Calu3 (cell line): ENCODE measurements around the gene SMURF1. TPM values are rescaled to one million over a fixed set of nuclear protein-coding genes. Genes with fewer than 3 reads are reported as not detected.

Experiments
- BruUV-seq: library from RNA; stranded (reverse); fragments of 400-500 nt; replicated peaks from 2 replicates; lab custom pipeline; 2021; lab: Mats Ljungman, UMichigan
- CTCF ChIA-PET: fragments of 300-600 bp; sonication (Branson Sonifier 250); formaldehyde crosslinking; loops from one replicate; lab custom pipeline; 2022; ENCODE audit warnings: antibody characterized with exemption; lab: Charles Lee
- DNase-seq: peaks from one replicate; pipeline ENCODE4 v3.0.0; 2022
- H3K27ac Mint-ChIP-seq: one replicate; pipeline ENCODE4 v1.8.0; 2022; ENCODE audit warnings: mixed read lengths; ENCODE audit not compliant: unreplicated experiment
- H3K27me3 Mint-ChIP-seq: one replicate; pipeline ENCODE4 v1.8.0; 2022; ENCODE audit warnings: mixed read lengths; ENCODE audit not compliant: unreplicated experiment
- H3K36me3 Mint-ChIP-seq: one replicate; pipeline ENCODE4 v1.8.0; 2022; ENCODE audit warnings: mild to moderate bottlenecking, moderate library complexity, mixed read lengths; ENCODE audit not compliant: insufficient read depth, unreplicated experiment
- H3K4me1 Mint-ChIP-seq: one replicate; pipeline ENCODE4 v1.8.0; 2022; ENCODE audit warnings: mild to moderate bottlenecking, low read depth, mixed read lengths; ENCODE audit not compliant: unreplicated experiment
- H3K4me3 Mint-ChIP-seq: one replicate; pipeline ENCODE4 v1.8.0; 2022; ENCODE audit warnings: mild to moderate bottlenecking, low read depth, moderate library complexity, mixed read lengths; ENCODE audit not compliant: unreplicated experiment
- H3K9me3 Mint-ChIP-seq: one replicate; pipeline ENCODE4 v1.8.0; 2022; ENCODE audit warnings: low read depth, mixed read lengths; ENCODE audit not compliant: unreplicated experiment
- intact Hi-C: fragments of 100-400 bp; cut with micrococcal nuclease; formaldehyde crosslinking; loops from one replicate; pipeline ENCODE4 v1.10.0; 2022; ENCODE audit not compliant: unreplicated experiment
- total RNA-seq: library from RNA; stranded (reverse); gene quantifications from 2 replicates; pipeline ENCODE4 v1.2.3, GENCODE V29; 2022
- TF ChIP-seq, protein P1 (sequence below): fragments of 200-600 bp; IDR thresholded peaks from one replicate; pipeline ENCODE4 v1.8.0; 2022; ENCODE audit warnings: antibody characterized with exemption; ENCODE audit not compliant: unreplicated experiment

Gene SMURF1
- total RNA-seq, 1 experiment from 2014 or later, result 29.7 TPM

DNA sequence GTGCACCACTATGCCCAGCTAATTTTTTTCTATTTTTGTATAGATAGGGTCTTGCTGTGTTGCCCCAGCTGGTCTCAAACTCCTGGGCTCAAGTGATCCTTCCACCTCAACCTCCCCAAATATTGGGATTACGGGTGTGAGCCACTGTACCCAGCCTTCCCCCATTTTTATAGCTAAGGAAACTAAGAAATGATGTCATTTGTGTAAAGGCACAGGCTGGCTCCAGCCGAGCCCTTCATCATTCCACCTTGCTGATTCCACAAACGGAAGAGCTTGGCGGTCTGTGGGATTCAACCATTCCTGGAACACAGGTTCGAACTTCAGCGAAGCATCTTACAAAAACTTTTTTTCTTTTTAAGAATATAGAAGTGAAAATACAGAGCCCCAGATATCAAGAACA is 14.4 kb downstream of the SMURF1 start:
- no TSS peak for BruUV-seq
- TF ChIP-seq, protein P1, sequence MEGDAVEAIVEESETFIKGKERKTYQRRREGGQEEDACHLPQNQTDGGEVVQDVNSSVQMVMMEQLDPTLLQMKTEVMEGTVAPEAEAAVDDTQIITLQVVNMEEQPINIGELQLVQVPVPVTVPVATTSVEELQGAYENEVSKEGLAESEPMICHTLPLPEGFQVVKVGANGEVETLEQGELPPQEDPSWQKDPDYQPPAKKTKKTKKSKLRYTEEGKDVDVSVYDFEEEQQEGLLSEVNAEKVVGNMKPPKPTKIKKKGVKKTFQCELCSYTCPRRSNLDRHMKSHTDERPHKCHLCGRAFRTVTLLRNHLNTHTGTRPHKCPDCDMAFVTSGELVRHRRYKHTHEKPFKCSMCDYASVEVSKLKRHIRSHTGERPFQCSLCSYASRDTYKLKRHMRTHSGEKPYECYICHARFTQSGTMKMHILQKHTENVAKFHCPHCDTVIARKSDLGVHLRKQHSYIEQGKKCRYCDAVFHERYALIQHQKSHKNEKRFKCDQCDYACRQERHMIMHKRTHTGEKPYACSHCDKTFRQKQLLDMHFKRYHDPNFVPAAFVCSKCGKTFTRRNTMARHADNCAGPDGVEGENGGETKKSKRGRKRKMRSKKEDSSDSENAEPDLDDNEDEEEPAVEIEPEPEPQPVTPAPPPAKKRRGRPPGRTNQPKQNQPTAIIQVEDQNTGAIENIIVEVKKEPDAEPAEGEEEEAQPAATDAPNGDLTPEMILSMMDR, result no peak
- no peak overlapping the region for H3K27ac Mint-ChIP-seq
- no peak for DNase-seq
- CTCF ChIA-PET, result no interaction called here
- H3K4me1 Mint-ChIP-seq, result peaks cover 73% of the 10 kb centered on the region
- H3K4me3 Mint-ChIP-seq, result peak overlapping the region; percentile 14
- intact Hi-C loops, result loop anchor here (5.0 kb wide), 1 partner anchor 87 kb away; no protein-coding TSS in a partner anchor
- H3K27me3 Mint-ChIP-seq, result no peaks in the 10 kb centered on the region
- peaks cover 25% of the 10 kb centered on the region for H3K36me3 Mint-ChIP-seq
- no peaks in the 10 kb centered on the region for H3K9me3 Mint-ChIP-seq

DNA sequence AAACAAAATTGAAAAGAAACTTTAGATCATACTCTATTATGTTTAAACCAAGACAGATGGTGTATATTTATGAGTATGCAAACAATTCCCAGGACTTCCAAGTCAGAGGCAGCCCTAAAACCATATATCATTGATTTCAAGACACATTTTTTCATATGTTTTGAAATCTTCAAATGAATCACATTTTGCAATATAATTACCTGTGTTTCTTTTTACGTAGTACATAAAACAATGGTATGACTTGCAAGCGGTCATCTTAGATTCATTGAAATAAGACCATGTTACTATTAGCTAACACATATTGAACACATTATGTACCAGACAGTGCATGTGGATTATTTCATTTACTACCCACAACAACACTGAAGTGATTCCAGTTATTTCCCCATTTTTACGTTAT is 14.9 kb downstream of the SMURF1 start:
- no peak for DNase-seq
- intact Hi-C loops, result loop anchor here (5.0 kb wide), 1 partner anchor 87 kb away; no protein-coding TSS in a partner anchor

DNA sequence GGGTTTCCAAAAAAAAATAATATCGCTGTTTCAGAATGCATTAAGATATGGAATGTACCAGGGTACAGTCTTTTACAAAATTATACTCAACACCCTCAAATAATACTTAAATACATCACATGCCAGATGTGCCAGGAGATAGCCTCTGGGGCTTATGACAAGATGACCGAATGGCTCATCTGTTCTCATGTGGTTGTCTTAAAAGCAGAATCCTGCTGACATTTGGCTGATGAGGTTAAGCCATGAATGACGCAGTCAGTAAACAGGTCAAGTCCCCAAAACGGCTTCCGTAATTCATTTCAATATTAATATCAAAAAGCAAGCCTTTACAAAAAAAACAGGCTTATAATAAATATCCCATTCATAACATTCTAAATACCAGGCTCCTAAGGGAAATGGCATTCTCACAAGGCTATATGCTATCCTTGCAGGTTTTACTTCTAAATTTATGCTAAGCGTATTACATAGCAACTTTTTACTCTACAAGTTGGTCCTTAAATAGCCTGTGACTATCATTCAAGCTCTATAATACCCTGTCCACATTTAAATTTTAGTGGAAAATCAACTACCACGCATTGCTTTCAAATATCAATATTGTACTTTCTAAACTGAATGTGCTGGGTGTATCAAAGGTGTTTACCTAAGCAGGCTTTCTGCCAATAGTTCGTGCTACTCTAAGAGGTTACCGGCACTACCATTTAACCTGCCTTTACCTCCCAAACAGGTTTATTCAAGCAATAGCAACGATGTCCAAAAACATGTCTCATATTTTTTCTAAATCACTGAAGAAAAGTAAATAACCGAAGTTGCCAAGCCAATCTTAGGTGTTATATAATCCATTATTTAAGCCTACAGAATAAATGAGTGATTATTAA is 15.6 kb downstream of the SMURF1 start:
- no peak for DNase-seq
- Mint-ChIP-seq H3K27ac (no peak overlapping the region), H3K4me3 (peak overlapping the region; percentile 14), H3K9me3 (no peaks in the 10 kb centered on the region), H3K36me3 (peaks cover 28% of the 10 kb centered on the region), H3K4me1 (peaks cover 74% of the 10 kb centered on the region), H3K27me3 (no peaks in the 10 kb centered on the region)
- CTCF ChIA-PET, result no interaction called here
- intact Hi-C loops, result loop anchor here (5.0 kb wide), 1 partner anchor 86 kb away; no protein-coding TSS in a partner anchor
- BruUV-seq, result no TSS peak
- TF ChIP-seq, protein P1, result no peak

More for the DNA sequence above, 14.9 kb downstream of the SMURF1 start:
- Mint-ChIP-seq H3K4me1 (peaks cover 74% of the 10 kb centered on the region), H3K4me3 (peak overlapping the region; percentile 14), H3K36me3 (peaks cover 28% of the 10 kb centered on the region), H3K27me3 (no peaks in the 10 kb centered on the region), H3K27ac (no peak overlapping the region), H3K9me3 (no peaks in the 10 kb centered on the region)
- BruUV-seq, result no TSS peak
- TF ChIP-seq, protein P1, result no peak
- CTCF ChIA-PET, result no interaction called here

DNA sequence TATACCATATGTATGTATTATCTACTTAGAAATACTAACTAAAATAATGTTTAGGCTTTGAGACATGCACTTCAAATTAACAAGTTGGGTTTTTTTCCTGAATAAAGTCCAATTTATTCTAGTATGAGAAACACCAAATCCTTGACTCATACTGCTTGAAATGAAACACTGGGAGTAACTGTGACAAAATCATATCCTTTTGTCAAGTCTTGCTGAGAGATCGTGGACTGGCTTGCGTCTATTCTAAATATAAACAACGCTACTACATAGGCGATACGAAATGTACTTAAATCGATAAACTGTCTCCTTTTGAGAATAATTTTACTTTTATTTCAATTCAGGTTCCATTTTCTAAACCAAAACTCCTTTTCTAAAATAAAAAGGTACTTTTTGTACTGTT is 16.3 kb downstream of the SMURF1 start:
- peaks cover 28% of the 10 kb centered on the region for H3K36me3 Mint-ChIP-seq
- H3K4me3 Mint-ChIP-seq, result peak overlapping the region; percentile 64
- H3K4me1 Mint-ChIP-seq, result peaks cover 69% of the 10 kb centered on the region
- intact Hi-C loops, result loop anchor here (5.0 kb wide), 1 partner anchor 85 kb away; no protein-coding TSS in a partner anchor
- TF ChIP-seq, protein P1, result no peak
- no TSS peak for BruUV-seq
- no peaks in the 10 kb centered on the region for H3K27me3 Mint-ChIP-seq
- no peaks in the 10 kb centered on the region for H3K9me3 Mint-ChIP-seq
- DNase-seq, result no peak
- peak overlapping the region; percentile 83 for H3K27ac Mint-ChIP-seq
- CTCF ChIA-PET, result no interaction called here
